ENCODE data around the gene EXT2.

The EXT2 gene

GRCh38 chr11:44180107-44180506 lies 84.6 kb downstream of the EXT2 start:
- Histone ChIP-seq H3K4me3 (ENCODE audit: low read length) (no peak overlapping the region), H3K4me1 (ENCODE audit: control insufficient read depth, insufficient read depth, low read length) (no peaks in the 10 kb centered on the region), H3K27me3 (ENCODE audit: control insufficient read depth, insufficient read depth, low read length) (no peaks in the 10 kb centered on the region), H3K9me3 (ENCODE audit: control insufficient read depth, low read length) (no peaks in the 10 kb centered on the region), H3K9ac (ENCODE audit: low read length) (no peak overlapping the region), H3K36me3 (ENCODE audit: control insufficient read depth, insufficient read depth, low read length) (no peaks in the 10 kb centered on the region)

- H3K9ac ChIP-seq (ENCODE audit: low read length), result no peak overlapping the region
- H3K4me1 ChIP-seq (ENCODE audit: control insufficient read depth, insufficient read depth, low read length), result no peaks in the 10 kb centered on the region
- H3K9me3 ChIP-seq (ENCODE audit: control insufficient read depth, low read length), result peaks cover 8% of the 10 kb centered on the region
- no peak overlapping the region for H3K4me3 ChIP-seq (ENCODE audit: low read length)
- H3K27me3 ChIP-seq (ENCODE audit: control insufficient read depth, insufficient read depth, low read length), result no peaks in the 10 kb centered on the region
- no peaks in the 10 kb centered on the region for H3K36me3 ChIP-seq (ENCODE audit: control insufficient read depth, insufficient read depth, low read length)
These were observed 90.0 kb downstream of the EXT2 start for GRCh38 chr11:44185522-44185921.

- Histone ChIP-seq H3K4me1 (ENCODE audit: control insufficient read depth, insufficient read depth, low read length) (peaks cover 4% of the 10 kb centered on the region), H3K27me3 (ENCODE audit: control insufficient read depth, insufficient read depth, low read length) (no peaks in the 10 kb centered on the region), H3K36me3 (ENCODE audit: control insufficient read depth, insufficient read depth, low read length) (no peaks in the 10 kb centered on the region), H3K4me3 (ENCODE audit: low read length) (no peak overlapping the region), H3K9ac (ENCODE audit: low read length) (no peak overlapping the region), H3K9me3 (ENCODE audit: control insufficient read depth, low read length) (peaks cover 8% of the 10 kb centered on the region)
These were observed 90.9 kb downstream of the EXT2 start for GRCh38 chr11:44186321-44186930.

GRCh38 chr11:44188643-44189042 lies 93.2 kb downstream of the EXT2 start:
- Histone ChIP-seq H3K27me3 (ENCODE audit: control insufficient read depth, insufficient read depth, low read length) (no peaks in the 10 kb centered on the region), H3K9ac (ENCODE audit: low read length) (no peak overlapping the region), H3K36me3 (ENCODE audit: control insufficient read depth, insufficient read depth, low read length) (no peaks in the 10 kb centered on the region), H3K4me3 (ENCODE audit: low read length) (no peak overlapping the region), H3K9me3 (ENCODE audit: control insufficient read depth, low read length) (peaks cover 8% of the 10 kb centered on the region), H3K4me1 (ENCODE audit: control insufficient read depth, insufficient read depth, low read length) (peaks cover 9% of the 10 kb centered on the region)

GRCh38 chr11:44189986-44190882 lies 94.8 kb downstream of the EXT2 start:
- Histone ChIP-seq H3K4me1 (ENCODE audit: control insufficient read depth, insufficient read depth, low read length) (peaks cover 9% of the 10 kb centered on the region), H3K27me3 (ENCODE audit: control insufficient read depth, insufficient read depth, low read length) (no peaks in the 10 kb centered on the region), H3K36me3 (ENCODE audit: control insufficient read depth, insufficient read depth, low read length) (no peaks in the 10 kb centered on the region), H3K4me3 (ENCODE audit: low read length) (no peak overlapping the region), H3K9me3 (ENCODE audit: control insufficient read depth, low read length) (peaks cover 8% of the 10 kb centered on the region), H3K9ac (ENCODE audit: low read length) (no peak overlapping the region)

- H3K9ac ChIP-seq (ENCODE audit: low read length), result no peak overlapping the region
- H3K4me1 ChIP-seq (ENCODE audit: control insufficient read depth, insufficient read depth, low read length), result peaks cover 9% of the 10 kb centered on the region
- H3K36me3 ChIP-seq (ENCODE audit: control insufficient read depth, insufficient read depth, low read length), result no peaks in the 10 kb centered on the region
- peaks cover 8% of the 10 kb centered on the region for H3K9me3 ChIP-seq (ENCODE audit: control insufficient read depth, low read length)
- H3K4me3 ChIP-seq (ENCODE audit: low read length), result no peak overlapping the region
- H3K27me3 ChIP-seq (ENCODE audit: control insufficient read depth, insufficient read depth, low read length), result no peaks in the 10 kb centered on the region
These were observed 95.4 kb downstream of the EXT2 start for GRCh38 chr11:44190883-44191230.

GRCh38 chr11:44191322-44192016 lies 96.0 kb downstream of the EXT2 start:
- Histone ChIP-seq H3K36me3 (ENCODE audit: control insufficient read depth, insufficient read depth, low read length) (no peaks in the 10 kb centered on the region), H3K27me3 (ENCODE audit: control insufficient read depth, insufficient read depth, low read length) (no peaks in the 10 kb centered on the region), H3K9ac (ENCODE audit: low read length) (no peak overlapping the region), H3K4me3 (ENCODE audit: low read length) (no peak overlapping the region), H3K4me1 (ENCODE audit: control insufficient read depth, insufficient read depth, low read length) (peaks cover 9% of the 10 kb centered on the region), H3K9me3 (ENCODE audit: control insufficient read depth, low read length) (peaks cover 8% of the 10 kb centered on the region)

- peaks cover 9% of the 10 kb centered on the region for H3K4me1 ChIP-seq (ENCODE audit: control insufficient read depth, insufficient read depth, low read length)
- peaks cover 8% of the 10 kb centered on the region for H3K9me3 ChIP-seq (ENCODE audit: control insufficient read depth, low read length)
- H3K4me3 ChIP-seq (ENCODE audit: low read length), result no peak overlapping the region
- H3K9ac ChIP-seq (ENCODE audit: low read length), result no peak overlapping the region
- no peaks in the 10 kb centered on the region for H3K36me3 ChIP-seq (ENCODE audit: control insufficient read depth, insufficient read depth, low read length)
- H3K27me3 ChIP-seq (ENCODE audit: control insufficient read depth, insufficient read depth, low read length), result no peaks in the 10 kb centered on the region
These were observed 96.5 kb downstream of the EXT2 start for GRCh38 chr11:44192017-44192385.

- Histone ChIP-seq H3K27me3 (ENCODE audit: control insufficient read depth, insufficient read depth, low read length) (no peaks in the 10 kb centered on the region), H3K36me3 (ENCODE audit: control insufficient read depth, insufficient read depth, low read length) (no peaks in the 10 kb centered on the region), H3K4me3 (ENCODE audit: low read length) (no peak overlapping the region), H3K4me1 (ENCODE audit: control insufficient read depth, insufficient read depth, low read length) (peaks cover 9% of the 10 kb centered on the region), H3K9ac (ENCODE audit: low read length) (no peak overlapping the region), H3K9me3 (ENCODE audit: control insufficient read depth, low read length) (peaks cover 8% of the 10 kb centered on the region)
These were observed 97.1 kb downstream of the EXT2 start for GRCh38 chr11:44192462-44193100.

- Histone ChIP-seq H3K36me3 (ENCODE audit: control insufficient read depth, insufficient read depth, low read length) (no peaks in the 10 kb centered on the region), H3K9ac (ENCODE audit: low read length) (no peak overlapping the region), H3K4me1 (ENCODE audit: control insufficient read depth, insufficient read depth, low read length) (peaks cover 9% of the 10 kb centered on the region), H3K4me3 (ENCODE audit: low read length) (no peak overlapping the region), H3K27me3 (ENCODE audit: control insufficient read depth, insufficient read depth, low read length) (no peaks in the 10 kb centered on the region), H3K9me3 (ENCODE audit: control insufficient read depth, low read length) (peaks cover under 1% of the 10 kb centered on the region)
These were observed 98.4 kb downstream of the EXT2 start for GRCh38 chr11:44193856-44194255.

GRCh38 chr11:44198146-44198724 lies 102.8 kb downstream of the EXT2 start:
- Histone ChIP-seq H3K9me3 (ENCODE audit: control insufficient read depth, low read length) (no peaks in the 10 kb centered on the region), H3K27me3 (ENCODE audit: control insufficient read depth, insufficient read depth, low read length) (no peaks in the 10 kb centered on the region), H3K9ac (ENCODE audit: low read length) (no peak overlapping the region), H3K36me3 (ENCODE audit: control insufficient read depth, insufficient read depth, low read length) (no peaks in the 10 kb centered on the region), H3K4me1 (ENCODE audit: control insufficient read depth, insufficient read depth, low read length) (peaks cover 5% of the 10 kb centered on the region), H3K4me3 (ENCODE audit: low read length) (no peak overlapping the region)

Measured in mucosa of stomach (tissue), 1 donor.